Ectodermal cell (in vitro differentiated cells): ENCODE results near the gene GLDN.
A peak's percentile ranks its signal among the peaks of the same experiment; 100 is the strongest.

Experiments
- H3K27ac ChIP-seq: 2 replicates; pipeline ENCODE4 v1.7.0; 2013; ENCODE audit warnings: mild to moderate bottlenecking, low read depth, low read length; ENCODE audit not compliant: insufficient read depth, poor library complexity, severe bottlenecking
- H3K27me3 ChIP-seq: 2 replicates; pipeline ENCODE4 v1.7.0; 2013; ENCODE audit warnings: mild to moderate bottlenecking, low read length; ENCODE audit not compliant: insufficient read depth, control insufficient read depth, poor library complexity, severe bottlenecking
- H3K36me3 ChIP-seq: one replicate; pipeline ENCODE4 v1.7.0; 2013; ENCODE audit warnings: low read length; ENCODE audit not compliant: control insufficient read depth, insufficient read depth
- H3K4me1 ChIP-seq: one replicate; pipeline ENCODE4 v1.7.0; 2013; ENCODE audit warnings: low read length; ENCODE audit not compliant: control insufficient read depth, insufficient read depth
- H3K4me3 ChIP-seq: 2 replicates; pipeline ENCODE4 v1.7.0; 2013; ENCODE audit warnings: low read depth, low read length, control low read depth; ENCODE audit not compliant: insufficient read depth
- H3K9me3 ChIP-seq: 2 replicates; pipeline ENCODE4 v1.7.0; 2013; ENCODE audit warnings: mild to moderate bottlenecking, low read length, moderate library complexity; ENCODE audit not compliant: control insufficient read depth
- WGBS, 2 experiments: methylation state at CpG; one replicate each; pipeline ENCODE4 v1.1.7; 2013; ENCODE audit warnings: missing lambda C conversion rate in 2 of 2; 5-methylcytosine and 5-hydroxymethylcytosine counted together

GLDN gene

DNA sequence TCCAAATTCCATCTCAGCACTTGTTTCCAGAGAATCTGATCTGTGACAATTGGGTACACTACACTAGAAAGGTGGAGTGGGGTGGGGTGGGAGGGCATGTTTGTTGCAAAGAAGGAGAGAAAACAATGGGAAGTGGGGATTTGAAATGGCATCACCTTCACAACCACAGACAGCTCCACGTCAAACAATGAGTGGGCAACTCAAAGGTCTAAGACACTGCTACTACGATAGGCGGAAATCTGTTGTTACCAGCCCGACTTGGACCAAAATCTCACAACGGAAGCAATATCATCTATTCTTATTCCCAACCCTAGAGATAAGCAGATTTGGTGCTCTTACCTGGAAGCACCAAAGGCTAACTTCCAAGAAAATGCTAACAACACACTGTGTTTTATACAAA is 6.4 kb upstream of the GLDN start:
- Histone ChIP-seq H3K9me3 (no peaks in the 10 kb centered on the region), H3K4me3 (no peak overlapping the region), H3K4me1 (no peaks in the 10 kb centered on the region), H3K27me3 (peaks cover 10% of the 10 kb centered on the region), H3K27ac (no peak overlapping the region), H3K36me3 (no peaks in the 10 kb centered on the region)
- WGBS, 2 experiments = 91 to 93% methylated on average over 5 of the region's 5 CpGs

- Histone ChIP-seq H3K36me3 (no peaks in the 10 kb centered on the region), H3K4me1 (no peaks in the 10 kb centered on the region), H3K9me3 (no peaks in the 10 kb centered on the region), H3K27me3 (peaks cover 17% of the 10 kb centered on the region), H3K27ac (no peak overlapping the region), H3K4me3 (no peak overlapping the region)
- WGBS, 2 experiments = 91 to 92% methylated on average over 9 of the region's 9 CpGs
Observed at GRCh38 chr15:51335538-51336410, 5.7 kb upstream of the GLDN start.

GRCh38 chr15:51338496-51338895 is 3.0 kb upstream of the GLDN start, which contains the start of gene CYP19A1:
Gene CYP19A1, minus strand, starts transcription at chr15:51338596. Its CDS starts 95,684 bp downstream, at chr15:51242912.
- H3K4me3 ChIP-seq = no peak within 1 kb of the TSS
- no peak within 1 kb of the TSS for H3K27ac ChIP-seq
- WGBS, 2 experiments = 92 to 93% methylated on average over 6 of the region's 6 CpGs
- no peaks in the 10 kb centered on the region for H3K36me3 ChIP-seq
- no peaks in the 10 kb centered on the region for H3K4me1 ChIP-seq
- H3K9me3 ChIP-seq = no peaks in the 10 kb centered on the region
- H3K27me3 ChIP-seq = peaks cover 44% of the 10 kb centered on the region

- H3K27ac ChIP-seq = no peak overlapping the region
- no peaks in the 10 kb centered on the region for H3K4me1 ChIP-seq
- peaks cover 52% of the 10 kb centered on the region for H3K27me3 ChIP-seq
- 61 to 63% methylated on average over 16 of the region's 16 CpGs for WGBS, 2 experiments
- peak overlapping the region; percentile 34 for H3K4me3 ChIP-seq
- H3K36me3 ChIP-seq = no peaks in the 10 kb centered on the region
- no peaks in the 10 kb centered on the region for H3K9me3 ChIP-seq
Observed at GRCh38 chr15:51342227-51342999, 958 bp downstream of the GLDN start.

DNA sequence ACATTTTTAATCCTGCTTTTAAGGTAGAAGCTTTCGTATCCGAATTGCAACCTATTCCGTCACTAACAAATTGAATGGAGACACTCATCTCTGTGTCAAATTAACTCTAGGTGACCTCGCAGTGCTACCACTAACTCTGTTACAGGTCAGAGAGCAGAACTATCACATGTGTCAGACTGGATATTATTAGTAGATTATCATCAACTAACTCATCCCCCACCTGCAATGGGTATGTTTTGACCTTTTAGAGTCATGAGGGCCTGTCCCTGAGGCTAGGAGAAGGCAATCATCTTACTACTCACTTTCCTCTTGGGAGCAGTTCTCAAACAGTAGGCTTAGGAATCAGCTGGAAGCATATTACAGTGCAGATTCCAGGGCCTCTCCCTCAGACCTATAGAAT is 2.0 kb downstream of the GLDN start:
- Histone ChIP-seq H3K4me1 (no peaks in the 10 kb centered on the region), H3K9me3 (no peaks in the 10 kb centered on the region), H3K27me3 (peaks cover 52% of the 10 kb centered on the region), H3K27ac (no peak overlapping the region), H3K36me3 (no peaks in the 10 kb centered on the region), H3K4me3 (no peak overlapping the region)
- WGBS, 2 experiments = 91 to 96% methylated on average over 4 of the region's 4 CpGs

DNA sequence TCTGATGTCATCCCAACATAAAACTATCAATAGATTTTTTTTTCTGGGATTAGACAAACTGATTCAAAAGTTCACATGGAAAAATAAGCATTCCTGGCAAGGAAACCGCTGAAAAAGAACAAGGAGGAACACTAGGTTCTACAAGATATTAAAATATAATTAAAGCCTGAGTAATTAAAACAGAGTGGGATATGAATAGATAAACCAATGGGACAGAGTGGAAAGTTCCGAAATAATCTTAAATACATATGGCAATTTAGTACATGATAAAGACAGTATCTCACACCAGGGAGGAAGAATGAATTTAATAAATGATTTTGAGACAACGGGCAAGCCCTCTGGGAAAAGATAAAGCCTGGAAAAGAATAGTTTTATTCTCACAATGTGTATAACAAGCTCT is 4.7 kb downstream of the GLDN start:
- Histone ChIP-seq H3K4me3 (no peak overlapping the region), H3K4me1 (no peaks in the 10 kb centered on the region), H3K27ac (no peak overlapping the region), H3K9me3 (no peaks in the 10 kb centered on the region), H3K36me3 (no peaks in the 10 kb centered on the region), H3K27me3 (peaks cover 32% of the 10 kb centered on the region)
- WGBS, 2 experiments = 80 to 100% methylated on average over 1 to 2 of the region's 3 CpGs

GRCh38 chr15:51348688-51349087 is 7.2 kb downstream of the GLDN start:
- Histone ChIP-seq H3K4me3 (no peak overlapping the region), H3K27ac (no peak overlapping the region), H3K36me3 (no peaks in the 10 kb centered on the region), H3K27me3 (peaks cover 6% of the 10 kb centered on the region), H3K4me1 (no peaks in the 10 kb centered on the region), H3K9me3 (no peaks in the 10 kb centered on the region)
- 92 to 96% methylated on average over 5 of the region's 5 CpGs for WGBS, 2 experiments

- no peaks in the 10 kb centered on the region for H3K36me3 ChIP-seq
- no peak overlapping the region for H3K4me3 ChIP-seq
- H3K4me1 ChIP-seq = no peaks in the 10 kb centered on the region
- H3K27me3 ChIP-seq = peaks cover 3% of the 10 kb centered on the region
- no peaks in the 10 kb centered on the region for H3K9me3 ChIP-seq
- 84 to 91% methylated on average over 4 of the region's 4 CpGs for WGBS, 2 experiments
- H3K27ac ChIP-seq = no peak overlapping the region
Observed at GRCh38 chr15:51349156-51349844, 7.8 kb downstream of the GLDN start.

DNA sequence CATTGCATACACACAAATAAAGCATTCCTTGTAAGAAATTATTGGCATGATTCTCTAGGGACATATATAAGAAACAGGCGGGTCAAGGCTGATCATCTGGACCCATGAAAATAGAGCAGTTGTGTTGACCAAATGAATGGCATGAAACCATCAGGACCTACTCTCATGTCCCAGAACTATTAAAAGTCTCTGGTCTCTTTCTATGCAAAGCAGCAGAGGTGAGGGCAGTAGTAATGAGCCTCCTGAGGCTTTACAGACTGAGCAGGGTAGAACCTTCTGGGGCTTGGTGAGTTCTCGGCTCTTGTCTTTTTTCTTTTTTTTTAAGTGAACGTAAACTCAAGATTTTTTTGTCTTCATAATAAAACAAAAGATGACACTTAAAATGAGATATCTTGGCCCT is 9.3 kb downstream of the GLDN start:
- H3K36me3 ChIP-seq = no peaks in the 10 kb centered on the region
- H3K27ac ChIP-seq = no peak overlapping the region
- no peaks in the 10 kb centered on the region for H3K9me3 ChIP-seq
- no peak overlapping the region for H3K4me3 ChIP-seq
- peaks cover 3% of the 10 kb centered on the region for H3K27me3 ChIP-seq
- WGBS, 2 experiments = 94 to 100% methylated on average over 1 to 3 of the region's 3 CpGs
- H3K4me1 ChIP-seq = no peaks in the 10 kb centered on the region

DNA sequence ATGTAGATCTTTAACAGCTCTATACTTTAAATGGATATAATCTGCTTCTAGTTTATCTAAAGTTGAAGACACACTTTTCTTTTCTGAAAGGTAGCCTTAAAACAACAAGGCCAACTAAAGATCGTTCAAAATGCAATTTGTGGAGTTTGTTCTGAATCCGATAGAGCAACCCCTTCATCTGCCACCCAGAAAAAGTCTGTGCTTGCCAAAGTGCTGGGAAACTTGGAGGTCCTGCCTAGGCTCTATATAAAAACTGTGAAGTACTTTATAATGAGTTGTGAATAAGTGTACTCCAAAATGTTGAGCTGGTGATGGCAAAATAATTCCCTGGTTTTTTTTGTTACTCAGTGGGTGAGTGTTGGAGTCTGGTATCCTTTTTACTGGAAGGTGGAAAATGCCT is 12.5 kb downstream of the GLDN start:
- Histone ChIP-seq H3K27ac (no peak overlapping the region), H3K4me1 (no peaks in the 10 kb centered on the region), H3K36me3 (no peaks in the 10 kb centered on the region), H3K9me3 (no peaks in the 10 kb centered on the region), H3K27me3 (no peaks in the 10 kb centered on the region), H3K4me3 (no peak overlapping the region)
- WGBS, 2 experiments = 89 to 93% methylated on average over 2 of the region's 2 CpGs
